GM23248 (cell line): Measurements from ENCODE around the gene INTS3.

Experiments used
- EZH2 ChIP-seq: fragments of 200-600 bp; sonication (generic); IDR thresholded peaks from 2 replicates; pipeline ENCODE4 v1.6.1; 2018; ENCODE audit warnings: antibody characterized with exemption, mild to moderate bottlenecking; ENCODE audit not compliant: insufficient read depth, poor library complexity, severe bottlenecking
- EZH2phosphoT487 ChIP-seq: fragments of 200-600 bp; sonication (generic); IDR thresholded peaks from 2 replicates; pipeline ENCODE4 v1.6.1; 2018; ENCODE audit warnings: antibody characterized with exemption, moderate library complexity, mild to moderate bottlenecking, low read depth; ENCODE audit not compliant: insufficient read depth

DNA sequence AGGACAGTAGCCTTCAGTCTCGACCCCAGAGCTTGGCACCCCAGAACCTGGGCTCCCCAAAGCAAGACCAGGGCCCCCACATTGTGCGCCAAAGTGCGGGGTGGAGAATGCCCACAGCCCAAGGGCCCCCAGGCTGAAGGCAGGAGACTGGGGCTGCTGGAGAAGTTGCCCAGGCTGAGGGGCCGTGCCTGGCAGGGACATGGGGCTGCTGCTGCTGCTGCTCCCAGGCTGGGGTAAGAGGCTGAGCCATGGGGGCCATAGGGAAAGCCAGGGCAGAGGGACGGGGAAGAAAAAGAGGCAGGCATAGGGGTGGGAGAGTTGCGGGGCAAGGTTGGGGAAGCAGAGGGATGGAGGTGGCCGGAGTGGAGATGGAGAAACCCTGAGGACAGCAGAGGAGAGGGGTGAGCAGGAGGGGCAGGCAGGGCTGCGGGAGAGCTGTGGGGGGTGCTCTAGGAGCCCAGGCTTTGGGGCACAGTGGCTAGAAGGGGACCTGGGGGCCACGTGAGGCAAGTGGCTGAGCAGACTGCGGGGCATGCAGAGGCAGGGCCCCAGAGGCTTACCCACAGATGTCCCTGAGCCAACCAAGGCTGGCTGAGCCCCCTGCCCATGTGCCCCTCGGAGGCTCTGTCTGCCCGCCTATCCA, 66.2 kb downstream of the INTS3 start:
- TF ChIP-seq EZH2 (no peak), EZH2phosphoT487 (no peak)
